ENCODE measurements around the gene FAM83F.

The FAM83F gene

DNA sequence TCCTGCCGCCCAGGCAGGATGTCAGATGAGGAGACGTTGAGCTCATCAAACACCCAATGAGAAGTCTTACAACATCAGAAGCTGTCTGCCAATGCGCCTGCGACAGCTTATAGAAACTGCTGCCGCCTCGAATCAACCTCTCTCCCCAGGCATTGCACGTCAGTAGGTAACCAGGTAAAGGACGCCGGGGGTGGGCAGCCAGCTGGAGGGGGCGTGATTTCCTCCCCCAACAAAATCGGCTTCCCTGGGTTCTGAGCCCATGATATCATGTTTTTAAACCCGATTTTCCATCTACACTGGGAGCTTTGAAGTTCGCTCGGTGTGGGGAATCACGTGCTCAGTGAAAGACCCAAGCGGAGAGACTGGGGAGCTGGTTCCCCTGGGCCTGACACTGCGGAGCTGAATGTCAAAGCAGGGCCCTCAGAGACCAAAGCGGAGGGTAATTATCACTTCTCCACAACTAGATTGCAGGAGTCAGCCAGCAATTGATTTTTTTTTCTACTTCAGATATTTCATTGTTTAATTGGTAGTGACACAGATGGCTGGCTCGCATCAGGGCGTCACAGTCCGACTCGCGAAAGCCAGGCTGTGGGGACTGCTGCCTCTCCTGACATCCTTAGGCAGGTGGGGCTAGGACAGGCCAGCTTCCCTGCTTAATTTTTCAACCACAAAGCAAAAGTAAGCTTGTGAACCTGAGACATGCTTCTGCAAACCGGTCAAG is 15.4 kb downstream of the FAM83F start:
- H3K27me3 ChIP-seq (ENCODE audit: insufficient read depth, low read depth, severe bottlenecking): no peaks in the 10 kb centered on the region
- H3K36me3 ChIP-seq: no peaks in the 10 kb centered on the region
- no peaks in the 10 kb centered on the region for H3K9me3 ChIP-seq (ENCODE audit: severe bottlenecking)
- DNase-seq: peak; percentile 80
- H3K27ac ChIP-seq: peak overlapping the region; percentile 90
- TF ChIP-seq, protein P1, sequence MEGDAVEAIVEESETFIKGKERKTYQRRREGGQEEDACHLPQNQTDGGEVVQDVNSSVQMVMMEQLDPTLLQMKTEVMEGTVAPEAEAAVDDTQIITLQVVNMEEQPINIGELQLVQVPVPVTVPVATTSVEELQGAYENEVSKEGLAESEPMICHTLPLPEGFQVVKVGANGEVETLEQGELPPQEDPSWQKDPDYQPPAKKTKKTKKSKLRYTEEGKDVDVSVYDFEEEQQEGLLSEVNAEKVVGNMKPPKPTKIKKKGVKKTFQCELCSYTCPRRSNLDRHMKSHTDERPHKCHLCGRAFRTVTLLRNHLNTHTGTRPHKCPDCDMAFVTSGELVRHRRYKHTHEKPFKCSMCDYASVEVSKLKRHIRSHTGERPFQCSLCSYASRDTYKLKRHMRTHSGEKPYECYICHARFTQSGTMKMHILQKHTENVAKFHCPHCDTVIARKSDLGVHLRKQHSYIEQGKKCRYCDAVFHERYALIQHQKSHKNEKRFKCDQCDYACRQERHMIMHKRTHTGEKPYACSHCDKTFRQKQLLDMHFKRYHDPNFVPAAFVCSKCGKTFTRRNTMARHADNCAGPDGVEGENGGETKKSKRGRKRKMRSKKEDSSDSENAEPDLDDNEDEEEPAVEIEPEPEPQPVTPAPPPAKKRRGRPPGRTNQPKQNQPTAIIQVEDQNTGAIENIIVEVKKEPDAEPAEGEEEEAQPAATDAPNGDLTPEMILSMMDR (IDR thresholded peaks at IDR 0.05; ENCODE audit: low read depth, low read length): no peak
- peak overlapping the region; percentile 49 for H3K4me3 ChIP-seq (ENCODE audit: low read depth, low read length)

DNA sequence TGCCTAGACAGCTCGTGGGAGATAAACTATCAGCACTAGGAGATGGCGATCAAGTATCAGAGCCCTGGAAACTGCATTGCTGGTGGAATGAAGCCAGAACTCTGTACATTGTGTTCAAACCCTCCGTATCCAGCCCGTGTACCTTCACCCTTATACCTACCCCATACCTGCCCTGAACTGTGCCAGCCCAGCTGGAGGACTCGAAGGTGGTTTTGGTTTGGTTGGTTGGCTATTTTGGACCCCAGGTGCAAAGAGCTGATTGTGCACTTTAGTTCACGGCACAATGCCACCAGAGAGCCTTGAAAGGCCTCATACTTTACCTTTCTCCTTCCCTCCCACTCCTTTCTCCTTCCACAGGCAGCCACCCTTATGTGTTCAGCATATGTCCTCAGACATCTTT is 16.0 kb downstream of the FAM83F start:
- TF ChIP-seq, protein P1 (IDR thresholded peaks at IDR 0.05; ENCODE audit: low read depth, low read length): no peak
- no peaks in the 10 kb centered on the region for H3K27me3 ChIP-seq (ENCODE audit: insufficient read depth, low read depth, severe bottlenecking)

DNA sequence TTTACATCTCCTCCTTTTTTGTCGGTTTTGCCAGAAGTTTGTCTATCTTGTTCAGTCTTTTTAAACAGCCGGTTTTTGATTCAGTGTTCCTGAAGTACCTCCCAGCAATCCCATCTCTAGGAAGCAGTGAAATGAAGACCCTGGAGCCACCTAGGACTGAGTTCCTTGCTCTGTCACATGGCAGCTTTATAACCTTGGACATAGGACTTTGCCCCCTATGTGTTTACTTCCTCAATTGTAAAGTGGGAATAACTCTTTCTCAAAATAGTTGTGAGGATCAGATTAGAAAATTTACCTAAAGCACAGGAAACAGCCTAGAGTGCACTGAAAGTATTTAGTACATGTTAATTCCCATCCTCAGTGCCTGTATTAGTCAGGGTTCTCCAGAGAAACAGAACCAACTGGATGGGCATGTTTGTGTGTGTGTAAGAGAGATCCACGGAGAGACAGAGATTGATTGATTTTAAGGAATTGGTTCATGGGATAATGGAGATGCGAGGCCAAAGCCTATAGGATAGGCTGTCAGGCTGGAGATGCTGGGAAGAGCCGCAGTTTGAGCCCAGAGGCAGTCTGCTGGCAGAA is 20.0 kb downstream of the FAM83F start:
- TF ChIP-seq, protein P1 (IDR thresholded peaks at IDR 0.05; ENCODE audit: low read depth, low read length): no peak
- no peak for DNase-seq
- Histone ChIP-seq H3K36me3 (no peaks in the 10 kb centered on the region; the same call in 1 of the 2 replicates), H3K27ac (no peak overlapping the region; the same call in 1 of the 2 replicates), H3K27me3 (ENCODE audit: insufficient read depth, low read depth, severe bottlenecking) (no peaks in the 10 kb centered on the region), H3K4me3 (ENCODE audit: low read depth, low read length) (no peak overlapping the region), H3K9me3 (ENCODE audit: severe bottlenecking) (no peaks in the 10 kb centered on the region)

More for the DNA sequence above, 16.0 kb downstream of the FAM83F start:
- Histone ChIP-seq H3K9me3 (ENCODE audit: severe bottlenecking) (no peaks in the 10 kb centered on the region), H3K36me3 (no peaks in the 10 kb centered on the region), H3K4me3 (ENCODE audit: low read depth, low read length) (peak overlapping the region; percentile 49), H3K27ac (peak overlapping the region; percentile 90)
- DNase-seq: no peak

DNA sequence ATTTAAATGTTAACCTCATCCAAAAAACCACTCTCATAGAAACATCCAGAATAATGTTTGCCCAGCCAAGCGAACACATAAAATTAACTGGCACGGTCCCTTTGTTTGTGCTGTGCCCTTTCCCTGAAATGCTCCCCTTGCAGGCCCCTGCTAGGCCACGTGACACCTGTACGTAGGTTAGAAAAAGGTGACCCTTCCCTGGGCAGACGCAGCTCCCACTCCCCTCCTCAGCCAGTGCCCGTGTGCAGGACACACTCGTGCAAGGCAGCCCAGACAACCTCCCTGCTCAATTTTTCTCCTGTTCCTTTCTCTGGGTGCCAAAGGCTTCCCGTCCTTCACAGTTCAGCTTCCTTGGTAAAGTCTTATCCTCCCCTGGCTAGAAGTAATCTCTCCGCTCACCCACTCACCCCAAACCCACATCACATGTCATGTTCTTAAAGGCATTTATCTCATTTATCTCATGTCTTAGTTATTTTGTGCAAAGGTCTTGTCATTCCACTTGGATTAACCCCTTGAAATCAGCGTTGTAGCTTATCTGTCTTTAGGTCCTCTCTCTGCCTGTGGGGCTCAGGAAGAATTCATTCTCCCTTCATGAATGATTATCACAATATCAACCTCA is 20.7 kb downstream of the FAM83F start:
- TF ChIP-seq, protein P1 (IDR thresholded peaks at IDR 0.05; ENCODE audit: low read depth, low read length): no peak
- no peak for DNase-seq
- Histone ChIP-seq H3K4me3 (ENCODE audit: low read depth, low read length) (no peak overlapping the region), H3K27ac (peak overlapping the region; percentile 29; the same call in 1 of the 2 replicates), H3K9me3 (ENCODE audit: severe bottlenecking) (no peaks in the 10 kb centered on the region), H3K27me3 (ENCODE audit: insufficient read depth, low read depth, severe bottlenecking) (no peaks in the 10 kb centered on the region), H3K36me3 (no peaks in the 10 kb centered on the region; the same call in 1 of the 2 replicates)

DNA sequence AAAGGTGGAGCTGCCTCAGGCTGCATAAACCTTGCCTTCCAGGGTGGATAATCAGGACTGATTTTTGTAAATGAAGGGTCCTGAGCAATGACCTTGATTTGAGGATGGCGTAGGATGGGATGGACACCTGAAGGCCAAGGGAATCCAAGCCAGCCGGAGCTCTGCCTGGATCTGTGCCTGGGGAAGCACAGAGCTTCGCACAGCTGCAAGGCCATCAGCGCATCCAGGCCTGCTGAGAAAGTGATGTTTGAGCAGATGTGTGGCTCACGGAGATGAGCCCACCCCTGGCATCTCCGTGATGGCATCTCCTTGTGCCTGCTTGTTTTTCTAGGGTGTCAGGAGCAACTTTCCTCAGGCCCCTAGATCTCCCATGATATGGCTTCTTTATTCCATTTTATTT is 23.3 kb downstream of the FAM83F start:
- Histone ChIP-seq H3K4me3 (ENCODE audit: low read depth, low read length) (no peak overlapping the region), H3K27me3 (ENCODE audit: insufficient read depth, low read depth, severe bottlenecking) (no peaks in the 10 kb centered on the region), H3K9me3 (ENCODE audit: severe bottlenecking) (no peaks in the 10 kb centered on the region), H3K27ac (no peak overlapping the region), H3K36me3 (no peaks in the 10 kb centered on the region; the same call in 1 of the 2 replicates)
- DNase-seq: no peak
- TF ChIP-seq, protein P1 (IDR thresholded peaks at IDR 0.05; ENCODE audit: low read depth, low read length): no peak
